HG03103 (cell line): Measurements from ENCODE around the gene CBX7.
A peak's percentile ranks its signal among the peaks of the same experiment; 100 is the strongest.

ENCODE experiments used
- ATAC-seq: cut with Tn5 transposase; IDR thresholded peaks from one replicate; pipeline ENCODE4 v1.9.1; 2021; ENCODE audit warnings: low read depth; ENCODE audit not compliant: unreplicated experiment

Gene CBX7

DNA sequence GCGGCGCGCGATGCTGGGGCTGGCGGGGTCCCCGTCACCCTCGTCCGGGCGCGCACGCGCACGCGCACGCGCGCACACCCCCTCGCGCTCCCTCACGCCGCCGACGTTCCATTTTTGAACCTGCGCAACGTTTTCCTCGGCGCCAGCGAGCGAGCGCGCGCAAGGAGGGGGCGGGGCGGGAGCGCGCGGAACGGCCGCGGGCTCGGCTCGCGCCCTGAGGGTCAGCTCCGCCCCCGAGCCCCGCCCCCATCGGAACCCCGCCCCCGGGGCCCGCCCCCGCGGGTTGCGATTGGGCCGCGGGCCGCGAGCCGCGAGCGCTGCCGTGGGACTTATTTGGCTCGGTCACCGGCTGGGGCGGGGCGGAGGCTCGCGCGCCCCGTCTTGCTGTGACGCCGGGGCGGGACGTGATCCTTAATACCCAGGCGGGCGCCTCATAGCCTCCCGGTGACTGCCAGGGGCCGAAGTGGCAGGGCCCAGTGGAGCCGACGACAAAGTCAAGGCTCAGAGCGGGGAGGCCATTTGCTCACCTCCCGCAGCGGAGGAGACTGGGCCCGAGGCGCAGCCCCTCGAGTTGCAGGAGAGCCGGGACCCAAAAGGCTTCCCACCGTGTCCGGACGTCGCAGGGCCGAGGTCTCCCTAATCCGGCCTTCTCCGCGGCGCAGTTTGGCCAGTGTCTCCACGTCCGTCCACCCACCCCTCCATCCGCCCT lies at the start of gene CBX7:
TSS of gene CBX7 (minus strand) at position 170 of the 709 bp plus-strand sequence. CDS start 236 bp downstream, outside the sequence.
- ATAC-seq: peak; percentile 57

GRCh38 chr22:39197578-39197977 lies 45.1 kb upstream of the CBX7 start:
- ATAC-seq: no peak

- no peak for ATAC-seq
Observed at GRCh38 chr22:39194098-39194497, 41.6 kb upstream of the CBX7 start.

- ATAC-seq: no peak
Observed at GRCh38 chr22:39188809-39189208, 36.3 kb upstream of the CBX7 start.

- ATAC-seq: no peak
Observed at GRCh38 chr22:39185601-39186012, 33.1 kb upstream of the CBX7 start.

GRCh38 chr22:39184586-39185577 lies 32.4 kb upstream of the CBX7 start:
- ATAC-seq: no peak

DNA sequence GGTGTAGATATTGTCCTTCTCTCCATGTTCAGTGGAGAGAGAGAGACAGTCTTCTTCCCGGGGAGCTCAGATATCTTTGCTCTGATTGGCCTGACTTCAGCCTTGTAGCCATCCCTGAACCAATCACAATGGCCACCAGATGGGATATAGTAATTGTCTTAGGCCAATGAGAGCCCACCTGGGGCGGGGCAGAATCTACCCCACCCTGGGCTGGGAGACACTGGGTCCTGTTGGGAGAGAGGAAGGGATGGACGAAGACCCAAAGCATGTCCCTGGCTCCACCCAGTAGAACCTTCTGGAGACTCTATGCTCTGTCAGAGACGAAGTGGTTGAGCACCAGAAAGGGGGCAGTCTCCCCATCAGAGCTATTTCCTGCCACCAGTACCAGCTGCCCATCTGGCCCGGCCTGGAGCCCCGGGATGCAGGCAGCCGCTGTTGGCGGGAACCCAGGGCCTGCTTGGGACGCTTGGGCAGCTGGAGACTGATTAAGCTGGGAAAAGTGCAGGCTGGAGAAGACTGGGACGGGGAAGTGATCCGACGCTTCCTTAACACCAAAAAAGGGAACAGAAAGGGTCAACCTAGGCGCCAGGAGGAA lies 31.6 kb upstream of the CBX7 start:
- no peak for ATAC-seq

GRCh38 chr22:39182478-39183030 lies 30.1 kb upstream of the CBX7 start:
- ATAC-seq: no peak

GRCh38 chr22:39181778-39182177 lies 29.3 kb upstream of the CBX7 start:
- ATAC-seq: no peak

DNA sequence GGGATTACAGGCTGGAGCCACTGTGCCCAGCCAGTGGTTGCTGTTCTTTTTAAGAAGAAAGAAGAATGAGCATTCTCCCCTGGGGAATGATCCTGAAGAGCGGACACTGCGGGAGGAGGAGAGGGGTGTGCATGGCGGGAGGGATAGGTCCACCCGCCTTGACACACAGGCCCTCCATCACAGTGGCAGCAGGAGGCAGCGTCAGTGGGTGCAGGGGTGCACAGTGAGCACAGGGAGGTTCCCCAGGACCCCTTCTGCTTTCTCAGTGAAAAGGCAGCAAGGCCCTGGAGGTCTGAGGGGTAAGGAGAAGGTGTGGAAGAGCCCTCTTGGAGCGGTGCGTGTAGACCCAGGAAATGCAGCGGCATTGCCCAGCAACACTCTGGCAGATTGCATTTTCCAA lies 28.9 kb upstream of the CBX7 start:
- ATAC-seq: no peak

DNA sequence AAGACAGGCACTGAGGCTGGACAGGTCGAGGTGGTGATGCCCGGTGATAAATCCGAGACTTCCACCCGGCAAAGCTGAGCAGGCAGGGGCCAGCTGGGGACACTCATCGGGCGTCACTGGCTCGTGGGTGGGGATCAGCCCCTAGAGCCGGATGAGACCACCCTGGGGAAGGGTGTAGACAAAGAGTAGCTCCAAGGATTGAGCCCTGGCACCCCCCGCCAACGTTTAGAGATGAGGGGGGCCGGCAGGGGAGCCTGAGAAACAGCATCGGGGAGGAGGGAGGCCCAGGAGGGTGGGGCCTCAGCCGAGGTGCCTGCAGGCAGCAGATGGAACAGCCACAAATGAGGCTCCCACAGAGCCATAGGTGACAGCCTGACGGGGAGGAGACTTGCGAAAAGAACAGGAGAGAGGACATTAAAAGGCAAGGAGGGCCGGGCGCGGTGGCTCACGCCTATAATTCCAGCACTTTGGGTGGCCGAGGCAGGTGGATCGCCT lies 27.4 kb upstream of the CBX7 start:
- no peak for ATAC-seq

DNA sequence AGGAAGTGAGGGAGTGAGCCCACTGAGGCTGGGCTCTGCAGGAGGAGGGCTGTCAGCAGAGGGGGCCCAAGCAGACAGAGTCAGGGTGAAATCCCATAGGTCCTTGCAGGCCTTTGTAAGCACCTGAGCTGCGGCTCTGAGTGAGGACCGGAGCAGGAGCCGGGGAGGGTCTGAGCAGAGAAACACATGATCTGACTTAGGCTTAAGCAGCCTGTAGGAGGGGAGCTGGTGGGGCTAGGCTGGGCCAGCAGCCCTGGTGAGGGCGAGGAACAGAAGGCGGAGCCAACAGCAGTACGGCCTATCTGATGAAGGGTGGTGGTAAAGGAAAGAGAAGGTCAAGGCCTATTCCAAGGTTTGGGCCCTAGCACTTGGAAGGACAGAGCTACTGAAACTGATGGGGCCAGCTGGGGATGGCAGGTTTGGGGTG lies 26.9 kb upstream of the CBX7 start:
- ATAC-seq: no peak

DNA sequence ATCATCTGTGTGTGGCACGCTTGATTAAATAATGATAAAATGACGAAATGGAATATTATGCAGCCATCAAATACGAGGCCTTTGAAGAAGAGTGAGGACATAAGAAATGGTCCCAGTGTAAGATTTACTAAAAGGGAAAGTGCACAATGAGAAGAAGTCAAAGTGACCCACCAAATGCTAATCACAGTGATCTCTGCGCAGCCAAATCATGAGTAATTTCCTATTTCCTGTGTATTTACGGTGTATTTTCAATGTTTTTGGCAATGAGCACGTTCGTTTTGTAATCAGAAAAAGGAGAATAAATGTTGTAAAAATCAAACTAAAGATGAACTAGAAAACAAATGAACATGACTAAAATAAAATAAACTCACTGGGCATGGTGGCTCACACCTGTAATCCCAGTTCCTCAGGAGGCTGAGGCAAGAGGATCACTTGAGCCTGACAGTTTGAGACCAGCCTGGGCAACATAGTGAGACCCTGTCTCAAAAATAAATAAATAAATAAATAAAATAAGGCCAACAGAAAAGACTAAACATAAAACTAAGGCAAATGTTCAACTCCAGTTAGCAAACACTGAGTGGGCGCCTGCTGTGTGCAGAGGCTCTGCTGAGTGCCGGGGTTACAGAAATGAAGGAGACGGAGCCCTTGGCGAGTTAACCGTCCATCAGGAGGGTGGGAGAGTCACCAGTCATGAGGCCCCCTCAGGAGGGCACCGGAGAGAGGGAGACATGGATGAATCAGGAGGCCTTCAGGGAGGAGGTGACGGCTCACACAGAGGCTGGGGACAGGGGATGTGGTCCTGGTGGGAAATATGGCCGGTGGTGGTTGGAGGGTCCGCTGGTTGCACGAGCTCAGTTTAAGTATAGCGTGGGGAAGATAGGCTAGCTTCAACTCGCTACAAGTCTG lies 26.0 kb upstream of the CBX7 start:
- ATAC-seq: no peak

DNA sequence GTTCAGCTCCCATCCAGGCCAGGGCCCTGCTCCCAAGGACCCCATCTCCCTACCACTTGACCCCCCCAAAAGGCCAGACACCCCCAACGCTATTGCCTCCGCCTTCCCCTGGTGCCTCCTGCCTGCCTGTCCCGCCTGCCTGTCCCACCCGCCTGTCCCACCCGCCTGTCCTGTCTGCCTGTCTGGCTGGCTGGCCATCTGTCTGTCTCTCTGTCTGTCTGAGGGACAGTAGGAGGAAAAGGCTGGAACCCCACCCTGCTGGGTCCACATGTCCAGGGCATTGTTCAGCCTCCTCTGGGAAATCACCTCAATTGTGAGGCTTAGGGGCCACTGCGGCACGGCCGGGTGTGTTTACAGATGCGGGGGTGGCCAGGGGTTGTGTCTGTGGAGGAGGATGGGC lies 25.3 kb upstream of the CBX7 start:
- ATAC-seq: no peak

DNA sequence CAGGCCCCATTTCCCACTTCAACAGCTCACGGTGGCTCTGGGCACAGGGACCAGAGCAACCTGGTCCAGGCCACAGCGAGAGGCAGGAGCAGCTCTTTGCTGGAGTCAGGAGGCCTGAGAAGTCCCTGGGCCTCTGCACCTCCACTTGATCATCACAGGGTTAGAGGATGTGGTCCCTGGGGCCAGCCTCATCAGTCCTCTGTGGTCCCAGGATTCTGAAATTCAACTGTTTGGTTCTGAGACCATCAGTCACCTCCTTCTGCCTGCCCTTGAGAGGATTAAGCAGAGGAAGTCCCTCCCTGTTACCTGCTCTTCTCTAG lies 24.9 kb upstream of the CBX7 start:
- ATAC-seq: no peak

DNA sequence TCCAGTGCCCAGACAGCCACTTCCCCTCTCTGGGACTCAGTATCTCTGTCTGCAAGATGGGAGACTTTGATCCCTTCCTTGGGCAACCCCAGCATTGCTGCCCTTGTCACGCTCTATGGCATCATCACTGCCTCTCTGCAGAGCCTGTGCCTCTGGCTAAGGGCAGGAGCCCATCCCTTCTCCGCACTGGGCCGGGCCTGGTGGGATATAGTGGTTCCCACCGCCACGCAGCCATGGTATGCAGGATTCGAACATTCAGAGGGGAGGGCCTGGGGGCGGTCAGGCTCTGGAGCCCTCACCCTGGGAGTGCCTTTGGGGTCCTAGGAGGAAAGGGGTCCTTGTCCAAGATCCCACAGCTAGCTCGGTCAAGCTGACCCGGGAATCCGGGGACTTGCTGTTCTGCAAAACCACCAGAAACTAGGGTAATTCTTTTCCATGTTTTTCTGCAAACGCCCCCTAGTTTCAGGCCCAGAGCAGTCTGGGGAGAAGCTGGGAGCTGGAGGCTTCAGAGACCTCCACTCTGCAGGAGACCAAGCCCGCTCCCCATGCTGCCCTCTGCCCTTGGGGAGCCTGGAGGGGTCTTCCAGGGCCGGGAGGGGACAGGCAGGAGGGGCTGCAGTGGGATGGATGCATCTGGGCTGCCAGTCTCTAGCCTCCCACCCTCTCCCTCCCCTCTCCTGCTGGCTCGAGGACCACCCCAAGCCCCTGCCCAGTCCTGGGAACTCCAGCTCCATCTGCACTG lies 24.4 kb upstream of the CBX7 start:
- no peak for ATAC-seq

GRCh38 chr22:39176143-39176713 lies 23.7 kb upstream of the CBX7 start:
- no peak for ATAC-seq

DNA sequence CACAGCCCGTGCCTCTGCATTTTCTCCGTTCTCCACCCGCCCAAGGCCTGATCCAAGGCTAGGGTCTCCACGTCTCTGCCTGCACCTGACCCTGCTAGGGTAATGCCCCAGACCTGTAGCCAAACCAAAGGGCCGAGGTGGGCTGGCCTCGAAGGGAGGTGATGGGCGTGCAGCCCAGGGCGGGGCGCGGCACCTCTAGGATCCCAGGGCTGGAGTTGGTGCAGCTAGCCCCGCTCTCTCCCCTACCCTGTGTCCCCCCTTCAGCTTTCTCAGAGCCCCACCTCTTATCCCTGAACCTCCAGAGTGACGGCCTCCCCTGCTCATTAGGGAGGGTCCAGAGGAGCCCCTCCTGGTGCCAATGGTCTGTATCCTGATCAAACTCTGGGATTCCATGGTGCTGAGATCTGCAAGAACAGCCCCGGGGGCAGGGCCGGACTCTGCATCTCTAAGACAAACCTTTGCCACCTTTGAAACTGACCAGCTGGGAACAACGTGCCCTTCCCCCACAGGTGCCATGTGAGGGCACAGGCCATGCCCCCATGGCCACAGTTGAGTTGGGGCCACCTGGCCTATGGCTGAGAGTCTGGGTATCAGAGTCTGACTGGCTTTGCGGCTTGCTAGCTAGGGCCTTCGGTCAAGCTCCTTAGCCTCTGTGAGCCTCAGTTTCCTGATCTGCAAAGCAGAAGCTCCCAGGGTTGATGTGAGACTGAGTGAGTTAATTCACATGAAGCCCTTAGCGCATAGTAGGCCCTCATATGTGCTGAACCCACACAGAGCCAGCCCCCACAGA lies 23.1 kb upstream of the CBX7 start:
- no peak for ATAC-seq
